GM12878 (cell line): ENCODE results near the gene PDZRN4.
A peak's percentile ranks its signal among the peaks of the same experiment; 100 is the strongest.

Experiments used
- ETV6 ChIP-seq, 2 experiments: fragments of 450-650 bp in 1 of 2; IDR thresholded peaks in 1 of 2; conservative IDR thresholded peaks in 1 of 2; 2 replicates each; pipeline ENCODE4 v1.6.1; 2014; ENCODE audit warnings: antibody characterized with exemption in 1 of 2, borderline replicate concordance in 1 of 2, low read depth in 1 of 2, mild to moderate bottlenecking in 1 of 2, moderate library complexity in 1 of 2
- EZH2 ChIP-seq: IDR thresholded peaks from 2 replicates; pipeline ENCODE4 v1.6.1; 2012; ENCODE audit warnings: low read depth, mild to moderate bottlenecking, control low read depth, inconsistent platforms, low read length, borderline replicate concordance; ENCODE audit not compliant: control insufficient read depth
- HCFC1 ChIP-seq: fragments of 150-350 bp; IDR thresholded peaks from 2 replicates; pipeline ENCODE4 v1.6.1; 2014; ENCODE audit warnings: low read length
- HDGF ChIP-seq: fragments of 450-650 bp; IDR thresholded peaks from 2 replicates; pipeline ENCODE4 v1.6.1; 2016; ENCODE audit warnings: antibody characterized with exemption
- JUNB ChIP-seq: IDR thresholded peaks from 2 replicates; pipeline ENCODE4 v1.6.1; 2016; ENCODE audit warnings: antibody characterized with exemption, mild to moderate bottlenecking
- NFYB ChIP-seq: IDR thresholded peaks from 2 replicates; pipeline ENCODE4 v1.6.1; 2011; ENCODE audit warnings: low read depth, mild to moderate bottlenecking, low read length, improper control_type of control experiment, moderate library complexity; ENCODE audit not compliant: insufficient read depth
- POLR2A ChIP-seq: IDR thresholded peaks from 2 replicates; pipeline ENCODE4 v1.6.1; 2011; ENCODE audit warnings: low read depth, mild to moderate bottlenecking, low read length
- POLR2AphosphoS5 ChIP-seq: IDR thresholded peaks from 2 replicates; pipeline ENCODE4 v1.6.1; 2011; ENCODE audit warnings: mild to moderate bottlenecking, low read length, inconsistent platforms
- RAD51 ChIP-seq: fragments of 450-650 bp; IDR thresholded peaks from 2 replicates; pipeline ENCODE4 v1.6.1; 2016; ENCODE audit warnings: moderate library complexity, mild to moderate bottlenecking, inconsistent platforms
- RFX5 ChIP-seq: IDR thresholded peaks from 2 replicates; pipeline ENCODE4 v1.6.1; 2011; ENCODE audit warnings: low read depth, low read length, improper control_type of control experiment
- SIX5 ChIP-seq: IDR thresholded peaks from 2 replicates; pipeline ENCODE4 v1.6.1; 2011; ENCODE audit warnings: mild to moderate bottlenecking, low read depth, low read length, moderate library complexity; ENCODE audit not compliant: severe bottlenecking
- SMC3 ChIP-seq: IDR thresholded peaks from 2 replicates; pipeline ENCODE4 v1.6.1; 2011; ENCODE audit warnings: low read length, improper control_type of control experiment, borderline replicate concordance
- TF ChIP-seq, protein P1 (sequence below), 3 experiments: IDR thresholded peaks in 2 of 3; conservative IDR thresholded peaks in 1 of 3; 2 replicates each; pipeline ENCODE4 v1.5.1; 2011; ENCODE audit warnings: low read depth in 3 of 3, low read length in 3 of 3, mild to moderate bottlenecking in 3 of 3, control low read depth in 2 of 3, moderate library complexity in 2 of 3, inconsistent platforms in 1 of 3, mixed read lengths in 1 of 3; ENCODE audit not compliant: control insufficient read depth in 2 of 3, insufficient read depth in 1 of 3; ENCODE audit errors: extremely low read depth in 1 of 3
- TF ChIP-seq, protein P2 (sequence below): IDR thresholded peaks from 2 replicates; pipeline ENCODE4 v1.6.1; 2012; ENCODE audit warnings: low read depth, low read length, improper control_type of control experiment

DNA sequence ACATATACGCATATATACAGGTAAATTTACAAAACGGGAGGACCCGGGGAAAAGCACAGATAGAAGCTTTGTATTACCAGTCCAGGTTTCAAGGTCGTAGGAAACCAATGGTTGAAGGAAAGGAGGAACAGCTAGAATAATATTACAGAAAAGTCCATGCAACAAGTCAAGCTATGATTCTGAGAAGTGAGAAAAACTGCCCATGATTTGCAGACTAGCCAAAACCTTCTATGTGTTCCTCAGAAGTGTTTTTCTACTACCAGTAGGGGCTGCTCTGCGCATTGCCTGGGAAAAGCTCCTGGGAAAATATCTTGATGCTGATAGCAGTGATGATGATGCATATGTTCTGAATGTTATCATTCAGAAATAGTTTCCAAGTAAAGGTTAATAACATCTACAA lies 2.2 kb downstream of the PDZRN4 start:
- TF ChIP-seq, protein P1, sequence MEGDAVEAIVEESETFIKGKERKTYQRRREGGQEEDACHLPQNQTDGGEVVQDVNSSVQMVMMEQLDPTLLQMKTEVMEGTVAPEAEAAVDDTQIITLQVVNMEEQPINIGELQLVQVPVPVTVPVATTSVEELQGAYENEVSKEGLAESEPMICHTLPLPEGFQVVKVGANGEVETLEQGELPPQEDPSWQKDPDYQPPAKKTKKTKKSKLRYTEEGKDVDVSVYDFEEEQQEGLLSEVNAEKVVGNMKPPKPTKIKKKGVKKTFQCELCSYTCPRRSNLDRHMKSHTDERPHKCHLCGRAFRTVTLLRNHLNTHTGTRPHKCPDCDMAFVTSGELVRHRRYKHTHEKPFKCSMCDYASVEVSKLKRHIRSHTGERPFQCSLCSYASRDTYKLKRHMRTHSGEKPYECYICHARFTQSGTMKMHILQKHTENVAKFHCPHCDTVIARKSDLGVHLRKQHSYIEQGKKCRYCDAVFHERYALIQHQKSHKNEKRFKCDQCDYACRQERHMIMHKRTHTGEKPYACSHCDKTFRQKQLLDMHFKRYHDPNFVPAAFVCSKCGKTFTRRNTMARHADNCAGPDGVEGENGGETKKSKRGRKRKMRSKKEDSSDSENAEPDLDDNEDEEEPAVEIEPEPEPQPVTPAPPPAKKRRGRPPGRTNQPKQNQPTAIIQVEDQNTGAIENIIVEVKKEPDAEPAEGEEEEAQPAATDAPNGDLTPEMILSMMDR (IDR thresholded peaks at IDR 0.05 in 2 of 3, conservative IDR thresholded peaks at IDR 0.05 in 1 of 3; ENCODE audit: control insufficient read depth in 2 of 3, extremely low read depth in 1 of 3, insufficient read depth in 1 of 3, low read depth in 3 of 3, low read length in 3 of 3), result peak in 1 of 3 experiments; percentile 7; a peak in 1 of 6 replicates
- TF ChIP-seq RFX5 (no peak), HCFC1 (no peak), SMC3 (no peak), RAD51 (no peak), POLR2A (no peak), POLR2AphosphoS5 (no peak), ETV6 (conservative IDR thresholded peaks at IDR 0.05 in 1 of 2, IDR thresholded peaks at IDR 0.05 in 1 of 2; ENCODE audit: borderline replicate concordance in 1 of 2, low read depth in 1 of 2) (no peak), NFYB (no peak), EZH2 (no peak), SIX5 (no peak), JUNB (no peak), HDGF (no peak)
- TF ChIP-seq, protein P2, sequence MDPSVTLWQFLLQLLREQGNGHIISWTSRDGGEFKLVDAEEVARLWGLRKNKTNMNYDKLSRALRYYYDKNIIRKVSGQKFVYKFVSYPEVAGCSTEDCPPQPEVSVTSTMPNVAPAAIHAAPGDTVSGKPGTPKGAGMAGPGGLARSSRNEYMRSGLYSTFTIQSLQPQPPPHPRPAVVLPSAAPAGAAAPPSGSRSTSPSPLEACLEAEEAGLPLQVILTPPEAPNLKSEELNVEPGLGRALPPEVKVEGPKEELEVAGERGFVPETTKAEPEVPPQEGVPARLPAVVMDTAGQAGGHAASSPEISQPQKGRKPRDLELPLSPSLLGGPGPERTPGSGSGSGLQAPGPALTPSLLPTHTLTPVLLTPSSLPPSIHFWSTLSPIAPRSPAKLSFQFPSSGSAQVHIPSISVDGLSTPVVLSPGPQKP, result no peak
